GM23248 (cell line): ENCODE data around the gene TCF4. TPM values are rescaled to one million over a fixed set of nuclear protein-coding genes. Genes with fewer than 3 reads are reported as not detected.

Experiments
- DNase-seq: peaks from one replicate; pipeline ENCODE4 v3.0.0-alpha.2; 2015
- H2AFZ ChIP-seq: fragments of 200-600 bp; sonication (generic); 2 replicates; pipeline ENCODE4 v1.6.1; 2016; ENCODE audit warnings: antibody characterized with exemption
- H3F3A ChIP-seq: fragments of 200-600 bp; sonication (generic); 2 replicates; pipeline ENCODE4 v1.6.1; 2016; ENCODE audit warnings: mild to moderate bottlenecking, antibody characterized with exemption, mixed run types; ENCODE audit not compliant: insufficient read depth
- H3K27ac ChIP-seq: fragments of 200-600 bp; sonication (generic); 2 replicates; pipeline ENCODE4 v1.5.1; 2016; ENCODE audit warnings: mild to moderate bottlenecking
- H3K27me3 ChIP-seq: fragments of 200-600 bp; sonication (generic); replicated peaks from 2 replicates; pipeline ENCODE4 v1.6.1; 2016; ENCODE audit warnings: mild to moderate bottlenecking; ENCODE audit not compliant: insufficient read depth
- H3K36me3 ChIP-seq: fragments of 200-600 bp; sonication (generic); 2 replicates; pipeline ENCODE4 v1.6.1; 2016; ENCODE audit warnings: low read depth, mild to moderate bottlenecking
- H3K4me1 ChIP-seq: fragments of 200-600 bp; sonication (generic); 2 replicates; pipeline ENCODE4 v1.6.1; 2016; ENCODE audit warnings: mild to moderate bottlenecking; ENCODE audit not compliant: insufficient read depth
- H3K4me2 ChIP-seq: fragments of 200-600 bp; sonication (generic); one replicate; pipeline ENCODE4 v1.6.1; 2016; ENCODE audit warnings: mild to moderate bottlenecking; ENCODE audit not compliant: unreplicated experiment
- H3K4me3 ChIP-seq: fragments of 200-600 bp; sonication (generic); 2 replicates; pipeline ENCODE4 v1.5.1; 2016; ENCODE audit warnings: mild to moderate bottlenecking
- H3K79me2 ChIP-seq: fragments of 200-600 bp; sonication (generic); 2 replicates; pipeline ENCODE4 v1.6.1; 2016; ENCODE audit warnings: mild to moderate bottlenecking; ENCODE audit not compliant: insufficient read depth
- H3K9ac ChIP-seq: fragments of 200-600 bp; sonication (generic); 2 replicates; pipeline ENCODE4 v1.6.1; 2016; ENCODE audit warnings: mild to moderate bottlenecking
- H3K9me2 ChIP-seq: fragments of 200-600 bp; sonication (generic); 2 replicates; pipeline ENCODE4 v1.6.1; 2016; ENCODE audit warnings: mixed run types, mild to moderate bottlenecking, moderate library complexity; ENCODE audit not compliant: insufficient read depth
- H3K9me3 ChIP-seq: fragments of 200-600 bp; sonication (generic); one replicate; pipeline ENCODE4 v1.6.1; 2017; ENCODE audit warnings: low read depth
- H4K20me1 ChIP-seq: fragments of 200-600 bp; sonication (generic); 2 replicates; pipeline ENCODE4 v1.6.0; 2016; ENCODE audit not compliant: insufficient read depth
- EZH2 ChIP-seq: fragments of 200-600 bp; sonication (generic); IDR thresholded peaks from 2 replicates; pipeline ENCODE4 v1.6.1; 2018; ENCODE audit warnings: antibody characterized with exemption, mild to moderate bottlenecking; ENCODE audit not compliant: insufficient read depth, poor library complexity, severe bottlenecking
- EZH2phosphoT487 ChIP-seq: fragments of 200-600 bp; sonication (generic); IDR thresholded peaks from 2 replicates; pipeline ENCODE4 v1.6.1; 2018; ENCODE audit warnings: antibody characterized with exemption, moderate library complexity, mild to moderate bottlenecking, low read depth; ENCODE audit not compliant: insufficient read depth
- WGBS, 2 experiments: methylation state at CpG; one replicate each; pipeline ENCODE4 v1.1.6; 2015 to 2017; ENCODE audit warnings: low lambda C conversion rate in 2 of 2, low coverage in 1 of 2; ENCODE audit errors: missing lambda C conversion rate in 2 of 2; 5-methylcytosine and 5-hydroxymethylcytosine counted together
- in situ Hi-C: fragments of 300-500 bp; cut with MboI; formaldehyde crosslinking; loops from 2 replicates; pipeline ENCODE4 v1.15.0; 2020
- polyA plus RNA-seq: library from polyadenylated mRNA; unstranded; fragments of >200 nt; fragmentation: Nextera tagmentation; extraction: Ambion mirVana; gene quantifications from 2 replicates; pipeline ENCODE4 v1.2.1, GENCODE V29; 2016
- total RNA-seq: library from RNA; depleted of rRNA; stranded (reverse); fragments of >200 nt; shearing (Covaris generic); gene quantifications from 2 replicates; pipeline ENCODE4 v1.2.3, GENCODE V29; 2014

Gene TCF4
- total and polyA plus RNA-seq, 2 experiments from 2014 or later = 54.5 to 59.3 TPM

DNA sequence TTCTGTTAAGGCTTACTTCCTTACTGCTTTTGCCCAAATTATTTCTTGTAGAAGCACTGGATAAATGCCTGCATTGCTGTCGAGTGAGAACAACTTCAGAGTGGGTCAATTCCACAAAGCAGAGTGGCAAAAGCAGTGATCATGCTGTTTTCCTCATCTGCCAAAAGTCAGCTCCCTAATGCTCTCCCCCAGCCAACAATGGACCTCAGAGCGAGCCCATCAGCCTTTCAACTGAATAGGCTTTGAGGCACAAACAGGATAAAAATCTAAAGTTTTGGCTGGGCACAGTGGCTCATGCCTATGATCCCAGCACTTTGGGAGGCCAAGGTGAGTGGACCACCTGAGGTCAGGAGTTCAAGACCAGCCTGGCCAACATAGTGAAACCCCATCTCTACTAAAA lies 222.7 kb downstream of the TCF4 start:
- H3K9me2 ChIP-seq = no peaks in the 10 kb centered on the region
- no peaks in the 10 kb centered on the region for H3K4me1 ChIP-seq
- in situ Hi-C loops = no loop called here
- peaks cover 83% of the 10 kb centered on the region for H3K79me2 ChIP-seq
- no peaks in the 10 kb centered on the region for H3K36me3 ChIP-seq
- no peak for DNase-seq
- H3K9ac ChIP-seq = no peak overlapping the region
- no peak overlapping the region for H3K4me2 ChIP-seq
- no peaks in the 10 kb centered on the region for H4K20me1 ChIP-seq
- H2AFZ ChIP-seq = no peak overlapping the region
- 50 to 56% methylated on average over 2 of the region's 2 CpGs for WGBS, 2 experiments
- no peak overlapping the region for H3K27ac ChIP-seq
- no peak overlapping the region for H3K4me3 ChIP-seq
- TF ChIP-seq EZH2 (no peak), EZH2phosphoT487 (no peak)
- H3K9me3 ChIP-seq = no peaks in the 10 kb centered on the region
- H3F3A ChIP-seq = no peaks in the 10 kb centered on the region
- no peaks in the 10 kb centered on the region for H3K27me3 ChIP-seq

DNA sequence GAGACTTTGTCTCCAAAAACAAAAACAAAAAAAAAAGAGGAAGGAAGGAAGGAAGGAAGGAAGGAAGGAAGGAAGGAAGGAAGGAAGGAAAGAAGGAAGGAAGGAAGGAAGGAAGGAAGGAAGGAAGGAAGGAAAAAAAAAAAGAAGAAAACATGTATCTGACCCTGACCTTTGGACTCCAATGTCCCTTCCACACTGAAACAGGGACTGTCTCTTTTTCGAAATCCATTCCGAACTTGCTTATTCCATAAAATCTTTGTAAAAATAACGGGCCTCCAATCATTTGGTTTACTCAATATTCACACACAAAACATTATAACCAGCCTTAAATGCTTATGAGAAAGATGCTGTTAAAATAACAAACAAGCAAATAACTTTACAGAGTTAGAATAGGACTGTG lies 225.7 kb downstream of the TCF4 start:
- H3K4me2 ChIP-seq = no peak overlapping the region
- H3K9me3 ChIP-seq = no peaks in the 10 kb centered on the region
- TF ChIP-seq EZH2 = no peak
- TF ChIP-seq EZH2phosphoT487 = no peak
- in situ Hi-C loops = no loop called here
- no peaks in the 10 kb centered on the region for H3K36me3 ChIP-seq
- H3F3A ChIP-seq = no peaks in the 10 kb centered on the region
- H3K79me2 ChIP-seq = peaks cover 70% of the 10 kb centered on the region
- H3K27ac ChIP-seq = no peak overlapping the region
- H3K27me3 ChIP-seq = no peaks in the 10 kb centered on the region
- H2AFZ ChIP-seq = no peak overlapping the region
- H4K20me1 ChIP-seq = no peaks in the 10 kb centered on the region
- H3K9ac ChIP-seq = no peak overlapping the region
- H3K4me3 ChIP-seq = no peak overlapping the region
- no peak for DNase-seq
- H3K4me1 ChIP-seq = no peaks in the 10 kb centered on the region
- no peaks in the 10 kb centered on the region for H3K9me2 ChIP-seq
- 75 to 88% methylated on average over 3 of the region's 3 CpGs for WGBS, 2 experiments

DNA sequence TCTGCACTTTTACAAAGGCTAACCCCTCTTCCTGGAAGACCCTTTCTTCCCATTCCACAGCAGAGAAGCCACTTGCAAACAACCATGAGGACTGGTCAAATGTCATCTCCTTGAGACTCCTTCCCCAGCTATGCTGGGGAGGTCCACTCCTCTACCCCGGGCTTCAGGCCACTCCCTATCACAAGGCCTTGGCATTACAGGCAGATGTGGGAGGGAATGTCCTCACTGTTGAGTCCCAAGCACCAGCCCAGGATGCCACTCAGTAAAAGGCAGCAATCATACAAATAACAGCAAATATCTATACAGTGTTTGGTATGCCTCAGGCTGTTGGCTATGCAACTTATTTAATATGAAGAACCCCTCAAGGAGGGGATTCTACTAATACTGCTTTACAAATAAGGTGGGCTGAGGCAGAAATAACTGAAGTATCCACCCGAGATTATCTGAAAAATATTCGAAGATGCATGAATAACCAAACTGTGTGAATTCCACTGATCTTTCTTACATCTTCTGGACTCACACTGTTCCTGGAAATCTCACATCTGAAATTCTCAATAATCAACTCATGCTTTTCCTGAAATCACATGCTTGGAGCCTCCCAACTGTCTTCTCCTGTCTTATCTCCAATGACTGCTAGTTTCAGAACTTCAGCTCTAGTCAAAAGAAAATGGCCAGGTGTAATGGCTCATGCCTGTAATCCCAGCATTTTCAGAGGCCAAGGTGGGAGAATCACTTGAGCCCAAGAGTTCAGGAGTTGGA lies 226.3 kb downstream of the TCF4 start:
- no peaks in the 10 kb centered on the region for H3K9me3 ChIP-seq
- no peak overlapping the region for H2AFZ ChIP-seq
- H3K4me2 ChIP-seq = no peak overlapping the region
- H3F3A ChIP-seq = no peaks in the 10 kb centered on the region
- H3K27me3 ChIP-seq = no peaks in the 10 kb centered on the region
- 93 to 95% methylated on average over 3 of the region's 3 CpGs for WGBS, 2 experiments
- in situ Hi-C loops = no loop called here
- H3K4me3 ChIP-seq = no peak overlapping the region
- H3K9me2 ChIP-seq = no peaks in the 10 kb centered on the region
- H3K79me2 ChIP-seq = peaks cover 64% of the 10 kb centered on the region
- no peak overlapping the region for H3K27ac ChIP-seq
- H3K9ac ChIP-seq = no peak overlapping the region
- no peak for TF ChIP-seq EZH2
- no peak for TF ChIP-seq EZH2phosphoT487
- H3K36me3 ChIP-seq = no peaks in the 10 kb centered on the region
- H3K4me1 ChIP-seq = no peaks in the 10 kb centered on the region
- no peaks in the 10 kb centered on the region for H4K20me1 ChIP-seq
- DNase-seq = no peak

DNA sequence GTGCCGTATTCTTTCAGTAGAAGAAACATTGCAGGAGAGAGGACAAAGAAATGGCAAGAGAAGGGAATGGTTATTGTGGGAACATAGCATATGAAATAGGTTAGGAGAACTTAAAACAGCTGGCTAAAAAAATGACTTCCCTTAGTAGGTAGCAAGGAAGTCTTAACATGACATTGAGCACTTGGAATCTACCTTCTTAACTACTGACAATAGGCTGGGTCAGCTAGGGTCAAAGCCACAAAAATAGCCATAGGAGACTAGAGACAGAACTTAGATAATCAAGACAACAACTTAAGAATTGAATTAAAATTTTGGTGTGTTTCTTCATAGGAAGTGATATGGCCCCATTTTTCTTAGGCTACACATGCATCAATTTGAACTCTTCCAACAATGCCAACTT lies 227.9 kb downstream of the TCF4 start:
- Histone ChIP-seq H3K9me2 (no peaks in the 10 kb centered on the region), H3K79me2 (peaks cover 67% of the 10 kb centered on the region), H3F3A (no peaks in the 10 kb centered on the region), H2AFZ (no peak overlapping the region), H3K4me2 (no peak overlapping the region), H3K9me3 (no peaks in the 10 kb centered on the region), H3K4me1 (0 out of 2 replicates have a peak, but pooled peaks cover 3% of the 10 kb centered on the region), H3K4me3 (no peak overlapping the region), H3K27ac (no peak overlapping the region), H3K27me3 (no peaks in the 10 kb centered on the region), H4K20me1 (no peaks in the 10 kb centered on the region), H3K9ac (no peak overlapping the region), H3K36me3 (no peaks in the 10 kb centered on the region)
- 100% methylated on average over 1 of the region's 1 CpG for WGBS, 2 experiments
- in situ Hi-C loops = no loop called here
- DNase-seq = no peak
- TF ChIP-seq EZH2phosphoT487 = no peak
- TF ChIP-seq EZH2 = no peak

DNA sequence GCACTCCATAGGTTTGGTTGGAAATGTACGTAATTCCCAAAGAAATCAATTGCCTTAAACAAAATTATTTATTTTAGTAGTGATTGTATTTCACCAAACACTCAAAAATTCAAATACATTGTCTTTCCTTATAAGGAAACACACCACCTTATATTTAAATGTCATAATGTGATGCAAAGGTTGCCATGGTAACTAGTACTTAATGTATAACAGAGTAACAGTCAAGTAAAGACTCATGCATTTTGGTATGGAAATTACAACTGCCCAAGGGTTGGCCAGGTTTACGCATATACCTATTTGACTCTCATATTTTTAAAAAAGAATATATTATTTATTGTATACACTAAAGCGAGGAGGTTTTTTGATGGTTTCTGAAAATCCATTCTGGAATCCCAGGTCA lies 231.2 kb downstream of the TCF4 start:
- Histone ChIP-seq H2AFZ (no peak overlapping the region), H3K4me2 (no peak overlapping the region), H3K9me3 (no peaks in the 10 kb centered on the region), H3K9ac (no peak overlapping the region), H3K27ac (no peak overlapping the region), H3F3A (no peaks in the 10 kb centered on the region), H3K4me1 (0 out of 2 replicates have a peak, but pooled peaks cover 12% of the 10 kb centered on the region), H3K9me2 (no peaks in the 10 kb centered on the region; the same call in 1 of the 2 replicates), H3K27me3 (no peaks in the 10 kb centered on the region), H3K4me3 (no peak overlapping the region), H3K79me2 (peaks cover 68% of the 10 kb centered on the region), H4K20me1 (no peaks in the 10 kb centered on the region), H3K36me3 (no peaks in the 10 kb centered on the region)
- no peak for DNase-seq
- TF ChIP-seq EZH2 (no peak), EZH2phosphoT487 (no peak)
- in situ Hi-C loops = no loop called here
- WGBS, 2 experiments = 98 to 99% methylated on average over 3 of the region's 3 CpGs
